ENCODE data around the gene ITSN2.

DNA sequence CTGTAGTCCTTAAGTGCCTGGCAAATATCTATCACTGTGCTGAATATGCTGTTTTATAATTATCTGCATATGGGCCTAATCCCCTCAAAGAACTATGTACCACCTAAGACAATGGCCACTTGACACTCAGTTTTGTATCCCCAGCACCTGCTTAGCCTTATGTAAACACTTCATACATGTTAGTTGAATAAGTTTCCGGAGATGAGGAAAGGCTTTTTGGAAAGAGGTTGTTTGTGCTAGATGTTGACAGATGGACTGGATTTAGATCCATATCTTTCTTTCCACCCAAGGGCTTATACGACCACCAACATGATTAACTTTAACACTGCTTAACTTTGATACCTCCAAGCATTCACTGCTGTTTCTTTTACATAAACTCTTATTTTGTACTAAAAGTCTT, 122.2 kb downstream of the ITSN2 start:
- TF ChIP-seq CTCF (IDR thresholded peaks at IDR 0.05) (no peak), POLR2A (IDR thresholded peaks at IDR 0.05) (no peak)

Measured in lower leg skin (tissue), 3 donors.